HG03095 (cell line): ENCODE data around the gene MEIS2.

ENCODE experiments used
- ATAC-seq: cut with Tn5 transposase; IDR thresholded peaks from one replicate; pipeline ENCODE4 v1.9.1; 2021; ENCODE audit warnings: moderate library complexity; ENCODE audit not compliant: unreplicated experiment

Gene MEIS2

DNA sequence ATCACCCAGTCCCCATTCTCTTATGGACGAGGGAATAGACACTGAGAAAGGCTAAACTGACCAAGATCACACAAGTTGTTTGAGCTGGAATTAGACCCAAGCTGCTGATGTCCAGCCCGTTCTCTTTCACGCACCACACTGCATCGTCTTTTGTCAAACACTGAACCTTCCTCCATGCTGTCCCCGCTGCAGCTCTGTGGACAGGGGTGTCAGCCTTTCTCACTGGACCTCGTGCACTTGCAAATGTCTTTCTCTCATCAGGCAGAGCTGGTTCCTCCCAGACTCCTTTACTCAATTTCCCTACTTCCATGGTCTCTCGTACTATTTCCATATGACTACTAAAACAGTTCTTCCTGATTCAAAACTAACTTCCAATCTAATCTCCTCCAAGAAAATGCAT is 161.6 kb downstream of the MEIS2 start:
- ATAC-seq, result no peak

DNA sequence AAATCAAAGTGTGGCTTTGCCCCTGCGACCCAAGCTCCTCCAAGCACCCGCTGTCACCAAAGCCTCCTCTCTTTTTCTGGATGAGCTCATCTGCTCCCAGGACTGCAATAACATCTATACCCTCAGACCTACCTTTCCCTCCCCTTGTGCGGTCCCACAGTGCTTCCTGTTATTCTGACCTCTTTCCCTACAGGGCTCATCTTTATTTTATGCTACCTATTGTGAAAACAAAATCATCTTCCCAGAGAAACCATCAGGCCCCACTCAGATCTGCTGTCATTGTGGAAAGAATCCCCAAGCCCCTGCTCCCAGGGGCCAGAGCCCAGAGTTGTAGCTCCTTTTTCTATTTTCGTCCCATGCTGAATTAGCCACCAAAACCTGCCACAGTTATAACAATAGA is 162.2 kb downstream of the MEIS2 start:
- no peak for ATAC-seq

DNA sequence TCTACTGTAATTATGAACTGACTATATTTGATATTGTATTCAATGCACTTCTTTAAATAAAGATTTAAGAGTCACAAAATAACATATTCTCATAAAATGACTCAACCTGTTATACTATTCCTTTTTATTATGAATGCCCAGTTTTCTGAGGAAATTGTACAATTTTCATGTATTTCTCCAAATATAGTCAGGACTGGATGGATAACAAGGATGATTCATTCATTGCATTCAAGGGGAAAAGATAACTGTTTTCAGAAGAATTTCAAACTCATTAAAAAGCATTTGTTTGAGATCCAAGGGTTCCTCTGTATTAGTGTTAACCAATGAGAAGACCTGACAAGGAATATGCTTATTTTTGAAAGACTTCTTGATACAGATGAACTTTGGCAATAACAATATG is 163.7 kb downstream of the MEIS2 start:
- ATAC-seq, result no peak

DNA sequence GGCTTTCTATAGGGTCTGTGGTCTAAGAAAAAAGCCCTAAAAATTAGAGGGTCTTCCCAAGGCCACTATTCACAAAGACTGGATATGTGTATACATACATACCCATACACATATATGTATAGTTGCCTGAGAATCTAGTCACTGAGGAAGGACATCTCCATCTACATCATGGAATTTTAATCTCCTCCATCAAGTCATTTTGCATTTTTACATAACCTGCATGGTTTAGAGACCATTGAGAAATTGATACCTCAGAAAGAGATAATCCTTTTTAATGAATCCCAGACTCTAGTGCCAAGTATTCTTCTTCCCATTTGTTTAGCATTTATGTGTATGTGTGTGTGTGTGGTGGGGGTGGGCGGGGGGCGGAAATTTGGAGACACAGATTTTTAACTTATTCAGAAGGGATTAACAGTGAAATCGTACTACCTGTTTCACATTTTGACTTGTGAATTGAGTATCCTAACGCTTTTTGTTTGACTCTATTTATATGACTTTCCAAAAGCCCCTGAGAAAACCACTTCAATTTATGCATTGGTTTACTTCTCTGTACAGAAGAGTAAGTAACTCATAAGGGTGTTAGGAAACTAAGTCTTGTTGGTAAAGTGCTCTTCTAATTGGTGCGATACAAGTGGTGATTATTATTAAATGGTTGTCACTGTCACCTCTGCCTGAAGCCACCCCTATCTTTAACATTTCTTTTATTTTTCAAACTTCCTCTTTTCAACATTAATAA is 166.9 kb downstream of the MEIS2 start:
- ATAC-seq, result no peak

DNA sequence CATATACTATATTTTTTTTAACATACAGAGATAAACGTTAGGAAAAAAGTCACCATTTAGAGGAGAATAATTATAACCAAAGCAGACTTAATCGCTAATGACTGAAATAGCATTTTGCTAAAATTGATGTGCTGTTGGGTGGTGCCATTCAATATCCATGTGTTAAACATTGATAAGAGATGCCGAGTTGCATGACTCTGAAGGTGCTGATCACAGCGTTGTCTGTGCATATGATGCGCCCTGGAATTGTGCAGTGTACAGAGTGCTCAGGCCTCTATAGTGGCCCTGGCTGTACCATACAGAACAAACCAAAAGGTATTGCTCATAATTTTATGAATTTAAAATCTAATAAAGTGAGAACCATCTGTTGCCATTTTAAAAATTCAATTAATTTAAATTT is 168.3 kb downstream of the MEIS2 start:
- ATAC-seq, result no peak

DNA sequence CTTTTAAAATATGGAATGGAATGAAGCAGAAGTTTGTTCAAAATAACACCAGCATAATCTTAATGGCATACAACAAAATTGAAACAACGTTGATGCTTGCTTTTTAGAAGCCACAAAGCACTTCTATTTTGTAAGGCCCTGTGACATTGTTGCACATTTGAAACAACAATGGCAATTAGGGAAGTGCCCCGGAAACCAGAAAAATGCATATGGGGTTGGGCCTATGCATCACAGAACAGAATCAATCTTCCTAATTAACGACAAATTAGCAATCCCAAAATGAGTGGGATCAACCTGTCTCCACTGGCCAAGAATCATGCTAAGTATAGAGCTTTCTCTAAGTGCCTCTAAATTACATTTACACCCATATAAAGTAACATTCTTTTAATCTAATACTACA is 168.9 kb downstream of the MEIS2 start:
- no peak for ATAC-seq

DNA sequence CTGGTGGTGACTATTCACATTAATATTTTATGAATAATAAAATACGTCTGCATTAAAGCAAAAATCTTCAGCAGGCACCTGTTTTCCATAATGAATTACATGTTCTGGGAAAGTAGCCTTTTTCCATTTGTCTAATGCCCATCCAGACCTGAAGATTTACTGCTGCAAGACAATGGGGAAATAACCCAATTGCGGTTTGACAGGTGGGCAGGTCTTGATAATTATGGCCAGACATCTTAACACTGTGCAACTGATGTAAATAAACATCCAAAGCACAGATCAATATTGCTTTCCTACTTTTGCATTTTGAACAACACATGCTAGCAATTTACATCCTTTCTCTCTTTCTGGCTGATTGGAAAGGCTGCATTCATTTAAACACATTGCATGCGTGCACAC is 173.9 kb downstream of the MEIS2 start:
- ATAC-seq, result no peak

DNA sequence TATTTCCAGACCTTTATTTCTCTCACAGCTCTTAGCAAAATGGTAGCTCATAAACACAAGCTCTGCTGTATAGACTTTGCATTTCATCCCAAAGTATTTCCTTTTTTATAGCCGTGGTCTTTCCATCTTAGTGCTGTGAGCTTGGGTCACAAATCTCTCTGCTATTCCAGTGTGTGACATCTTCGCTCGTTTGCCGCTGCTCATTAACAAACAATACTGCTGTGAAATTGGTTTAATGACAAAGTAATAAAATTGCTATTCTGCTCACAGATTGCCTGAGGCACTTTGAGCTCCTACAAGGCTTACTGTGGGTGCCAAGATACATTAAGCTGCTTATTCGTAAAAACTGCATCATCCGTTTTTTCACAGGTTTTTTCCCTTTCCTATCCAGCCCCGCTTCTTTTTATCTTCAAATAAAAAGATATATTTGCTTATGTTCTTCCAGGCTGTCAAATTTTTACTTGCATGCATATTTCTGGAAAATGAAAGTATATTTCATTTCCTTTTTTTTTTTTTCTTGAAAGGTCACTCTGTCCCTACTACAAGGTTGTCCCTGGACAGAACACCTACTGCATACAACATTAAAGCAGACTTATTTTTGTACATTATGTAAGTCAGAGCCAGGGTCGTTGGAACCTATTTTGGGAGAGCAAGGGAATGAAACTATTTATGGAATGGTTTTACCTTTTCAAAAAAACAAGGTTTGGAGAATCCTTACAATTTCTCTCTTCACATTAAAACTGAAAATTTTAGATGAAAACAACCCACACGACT is 174.5 kb downstream of the MEIS2 start:
- ATAC-seq, result no peak

DNA sequence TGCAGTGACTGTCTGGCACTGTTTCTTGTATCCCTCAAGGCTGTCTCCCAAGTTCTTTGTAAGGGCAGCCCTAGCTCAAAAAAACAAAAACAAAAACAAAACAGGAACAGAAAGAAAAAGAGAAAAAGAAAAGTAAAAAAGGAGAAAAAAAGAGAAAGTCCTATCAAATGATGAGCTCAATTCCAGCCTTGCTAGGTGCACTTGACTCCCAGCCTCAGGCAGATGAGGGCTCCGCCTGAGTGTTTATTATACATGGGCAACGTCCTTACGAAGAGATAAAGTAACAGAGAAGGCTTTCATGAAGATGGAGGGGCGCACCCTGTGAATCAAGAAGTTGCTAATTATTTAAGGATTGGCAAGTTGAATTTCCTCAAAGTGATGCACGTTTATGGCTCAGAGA is 175.3 kb downstream of the MEIS2 start:
- ATAC-seq, result no peak

DNA sequence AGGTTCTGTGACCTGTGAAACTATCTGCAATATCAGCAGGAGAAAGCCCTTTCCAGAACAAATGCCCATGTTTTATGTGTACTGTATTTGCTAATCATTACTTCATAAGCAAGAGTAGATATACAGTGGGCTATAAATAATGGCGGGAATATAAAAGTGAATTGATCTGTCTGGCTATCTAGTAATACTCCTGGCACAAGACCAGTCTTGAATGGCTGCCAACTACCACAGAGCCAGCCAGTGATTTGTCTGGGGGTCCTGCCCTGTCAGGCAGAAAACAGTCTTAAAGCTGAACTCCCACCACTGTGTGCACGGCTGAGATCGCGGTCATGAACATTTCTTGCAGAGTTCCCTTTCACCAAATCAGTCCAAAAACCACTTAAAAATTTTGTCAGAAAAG is 176.3 kb downstream of the MEIS2 start:
- ATAC-seq, result no peak

DNA sequence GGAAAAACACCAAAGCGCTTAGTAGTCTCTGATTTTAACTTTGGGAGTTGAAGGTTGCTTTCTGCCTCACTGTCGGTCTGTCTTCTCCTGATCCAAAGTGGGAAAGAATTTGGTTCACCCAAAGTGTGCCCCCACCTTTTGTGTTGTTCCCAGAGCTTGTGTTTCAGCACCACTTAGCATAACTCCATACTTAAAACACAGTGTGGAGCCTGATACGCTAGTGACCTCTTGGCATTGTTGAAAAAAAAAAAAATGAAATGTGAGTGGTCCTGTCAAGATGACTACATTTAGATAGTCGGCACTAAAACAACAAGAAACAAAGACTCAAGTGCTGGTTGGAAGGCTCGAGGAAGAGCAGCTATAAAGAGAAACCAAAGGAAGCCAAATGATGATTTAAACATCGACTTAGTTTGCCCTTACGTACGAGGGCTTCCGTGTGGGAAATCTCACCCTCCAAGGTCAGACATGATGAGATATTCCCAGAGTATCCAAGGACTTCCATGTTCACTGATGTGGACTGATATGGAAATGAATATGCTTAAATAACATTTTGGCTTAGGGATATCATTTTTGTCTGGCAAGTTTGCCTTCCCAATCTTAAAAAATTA is 178.8 kb downstream of the MEIS2 start:
- no peak for ATAC-seq

DNA sequence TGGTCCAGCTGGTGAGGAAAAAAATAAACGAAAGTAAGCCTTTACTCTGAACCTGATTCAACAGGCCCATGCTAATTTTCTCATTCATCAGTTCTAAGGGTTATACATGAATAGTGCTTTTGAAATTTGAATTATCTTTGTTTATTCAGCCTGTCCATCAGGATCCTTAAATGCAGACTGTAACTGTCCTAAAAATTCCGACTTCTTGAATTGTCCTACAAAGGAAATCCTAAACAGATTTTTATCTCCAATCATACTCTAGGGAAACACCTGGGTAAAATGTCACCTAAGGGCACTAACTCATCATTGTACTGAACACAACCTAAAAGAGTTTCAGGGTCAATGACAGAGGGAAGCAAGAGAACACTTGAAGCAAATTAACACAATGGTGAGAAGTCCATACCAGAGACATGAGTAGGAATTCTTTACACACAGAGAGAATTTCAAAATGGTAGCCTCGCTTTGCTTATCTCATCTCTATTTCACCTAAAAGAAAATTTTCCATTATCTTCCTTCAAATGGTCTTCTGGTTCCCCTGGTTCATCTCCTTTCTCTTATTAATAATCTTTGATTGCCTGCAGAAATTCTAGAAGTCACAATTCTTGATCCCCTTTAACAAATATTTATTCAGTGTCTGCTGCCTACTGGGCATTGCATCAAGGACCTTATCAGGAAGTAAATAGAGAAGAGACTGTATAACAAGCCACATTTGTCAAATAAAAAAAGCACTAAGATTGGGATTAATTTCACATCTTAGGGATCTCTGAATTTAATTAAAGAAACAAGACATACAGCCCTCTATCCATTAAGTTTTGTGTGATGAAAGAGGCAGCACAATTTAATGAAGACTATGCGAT is 182.7 kb downstream of the MEIS2 start:
- no peak for ATAC-seq

DNA sequence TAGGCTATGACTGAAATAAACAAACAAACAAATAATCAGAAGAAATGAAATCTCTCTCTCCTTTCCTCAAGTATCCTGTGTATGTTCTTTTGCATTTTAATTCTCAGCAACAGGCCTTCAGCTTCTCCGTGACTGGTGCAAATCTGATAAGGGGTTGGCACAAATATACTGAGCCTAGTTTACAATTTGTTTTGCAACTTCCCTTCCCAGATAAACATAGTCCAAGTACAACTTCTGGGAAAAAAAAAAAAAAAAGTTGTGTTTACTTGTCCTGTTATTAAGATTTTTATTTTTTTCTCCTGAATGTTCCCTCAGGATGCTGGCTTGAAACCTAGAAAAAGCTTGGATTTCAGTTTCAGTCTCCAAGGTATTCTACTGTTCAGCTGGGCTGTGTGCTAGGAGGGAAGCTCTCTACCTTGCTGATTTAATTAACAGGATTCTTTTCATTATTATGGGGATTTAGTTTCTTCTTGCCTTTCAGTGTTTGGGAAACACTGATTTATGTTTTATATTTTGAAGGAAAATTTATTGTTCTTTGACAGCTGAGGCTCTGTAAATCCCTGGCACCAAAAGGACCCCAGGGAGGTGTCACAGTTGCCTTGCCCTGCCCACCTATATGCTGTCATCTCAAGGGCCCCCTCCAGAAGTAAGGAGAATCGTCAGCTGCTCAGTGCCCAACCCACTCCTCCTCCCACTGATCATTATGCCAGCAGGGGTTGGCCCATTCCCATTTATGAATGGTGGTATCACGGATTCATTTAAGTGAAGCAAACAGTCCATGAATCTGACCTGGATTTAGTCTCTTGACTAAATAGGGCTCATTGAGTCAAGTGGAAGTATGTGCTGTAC is 185.2 kb downstream of the MEIS2 start:
- no peak for ATAC-seq

DNA sequence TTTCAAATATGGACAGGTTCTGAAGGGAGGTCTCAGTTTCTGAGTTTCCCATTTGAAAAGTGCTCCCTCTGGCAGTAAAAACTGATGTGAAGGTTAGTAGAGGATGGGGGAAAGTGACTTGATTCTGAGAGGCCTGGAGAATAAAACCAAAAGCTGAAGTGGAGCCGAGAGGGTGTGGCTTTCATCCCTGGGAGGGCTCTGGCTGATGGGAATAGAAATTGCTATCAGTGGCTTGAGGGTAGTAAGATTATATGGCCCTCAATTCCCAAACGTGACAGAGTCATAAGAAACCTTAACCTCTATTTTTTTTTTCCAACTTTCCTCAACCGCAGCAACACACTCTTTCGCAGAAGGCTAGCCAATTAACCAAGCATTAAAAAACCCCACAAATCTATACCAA is 185.9 kb downstream of the MEIS2 start:
- no peak for ATAC-seq

DNA sequence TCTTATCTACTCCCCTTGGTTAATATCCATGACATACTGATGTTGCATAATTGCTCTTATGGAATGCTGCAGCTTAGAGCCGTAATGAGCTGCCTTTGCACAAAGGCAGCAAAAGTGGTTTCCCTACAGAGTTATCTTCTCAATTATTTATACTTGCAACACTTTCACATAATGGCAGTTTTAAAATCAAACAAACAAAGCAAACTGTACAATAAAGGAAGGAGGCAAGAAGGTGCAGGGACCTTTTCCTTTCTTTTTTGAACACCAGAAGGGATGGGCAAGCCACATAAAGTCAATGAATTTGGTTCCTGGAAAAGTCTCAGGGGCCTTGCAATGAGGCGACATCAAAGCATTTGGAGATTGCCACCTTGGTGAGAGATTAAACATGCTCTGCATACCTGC is 188.0 kb downstream of the MEIS2 start:
- no peak for ATAC-seq

DNA sequence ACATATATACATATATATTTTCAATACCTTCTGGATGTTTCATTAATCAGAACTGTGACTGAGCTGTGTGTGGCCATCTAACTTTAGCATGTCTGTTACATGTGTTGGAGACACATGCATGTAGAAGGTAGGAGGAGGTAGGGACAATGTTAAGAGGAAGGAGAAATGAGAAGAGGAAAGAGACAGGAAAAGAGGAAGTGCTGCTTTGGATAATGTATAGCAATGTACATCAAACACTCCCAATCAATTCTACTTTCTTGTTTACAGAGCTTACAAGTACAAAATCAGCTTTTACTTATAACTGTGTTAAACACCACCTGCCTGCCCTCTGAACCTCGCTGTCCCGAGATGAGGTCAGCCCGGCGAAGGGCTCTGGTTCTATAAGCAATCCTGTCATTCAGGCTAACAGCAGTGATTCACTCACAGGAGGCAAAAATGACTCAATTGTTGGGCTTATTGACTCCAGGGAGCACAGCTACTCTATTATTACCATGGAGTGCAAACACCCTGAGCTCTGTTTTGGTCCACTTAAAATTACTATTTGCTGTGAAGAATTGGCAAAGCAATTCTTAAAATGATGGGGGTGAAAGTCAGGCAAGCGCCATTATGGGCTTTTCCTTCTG is 188.9 kb downstream of the MEIS2 start:
- no peak for ATAC-seq

DNA sequence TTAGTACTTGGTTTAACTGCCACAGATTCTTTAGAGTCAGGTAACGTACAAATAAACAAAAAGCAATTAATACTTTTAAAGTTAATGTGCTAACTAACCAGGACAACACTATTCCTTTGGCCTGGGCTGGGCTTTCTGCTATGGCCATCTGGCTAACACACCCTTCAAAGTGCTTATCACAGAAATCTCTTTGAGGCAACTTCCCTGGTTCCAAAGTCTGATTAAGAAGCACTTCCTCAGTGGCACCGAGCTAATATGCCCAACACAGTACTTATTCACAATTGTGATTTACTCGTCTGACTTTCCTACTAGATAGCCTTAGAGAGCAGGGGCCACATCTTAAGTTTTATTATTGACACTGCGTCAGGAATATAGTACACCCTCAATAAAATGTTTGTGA is 191.4 kb downstream of the MEIS2 start:
- no peak for ATAC-seq

DNA sequence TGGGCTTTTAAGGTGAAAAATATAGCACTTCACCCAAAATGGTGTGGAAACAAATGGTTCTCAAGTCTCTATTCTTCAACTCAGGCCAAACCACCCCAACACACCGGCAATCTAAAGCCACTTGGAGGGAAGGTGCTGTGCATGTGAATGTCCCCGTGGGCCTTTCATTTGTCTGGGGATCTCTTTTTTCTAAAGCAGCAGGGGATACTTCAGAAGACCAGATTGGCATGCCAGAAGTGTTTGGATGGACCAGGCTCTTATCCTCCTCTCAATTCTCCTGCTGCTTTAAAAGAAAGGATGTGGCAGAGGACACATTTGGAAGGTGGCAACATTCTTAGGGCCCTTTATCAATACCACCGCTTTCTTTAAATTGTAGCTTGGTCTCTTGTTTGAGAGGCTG is 193.1 kb downstream of the MEIS2 start:
- ATAC-seq, result no peak

DNA sequence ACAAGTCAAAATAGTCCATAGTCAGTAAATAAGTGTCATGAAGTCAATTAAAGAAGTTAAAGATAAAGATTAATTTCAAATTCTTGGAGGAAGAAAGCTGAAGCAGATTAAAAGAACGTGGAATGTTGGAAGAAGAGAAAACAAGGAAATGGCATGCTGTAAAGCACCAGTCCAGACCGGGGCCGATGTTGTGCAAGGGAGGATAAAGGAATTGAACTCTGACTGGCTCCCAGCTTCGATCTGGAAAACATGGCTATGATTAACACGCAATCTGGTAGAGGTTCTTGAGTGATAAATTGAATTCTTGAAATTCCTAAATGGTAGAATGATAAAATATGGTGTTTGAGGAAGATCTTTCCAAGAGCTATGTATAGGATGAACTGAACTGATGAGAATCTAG is 194.4 kb downstream of the MEIS2 start:
- no peak for ATAC-seq

DNA sequence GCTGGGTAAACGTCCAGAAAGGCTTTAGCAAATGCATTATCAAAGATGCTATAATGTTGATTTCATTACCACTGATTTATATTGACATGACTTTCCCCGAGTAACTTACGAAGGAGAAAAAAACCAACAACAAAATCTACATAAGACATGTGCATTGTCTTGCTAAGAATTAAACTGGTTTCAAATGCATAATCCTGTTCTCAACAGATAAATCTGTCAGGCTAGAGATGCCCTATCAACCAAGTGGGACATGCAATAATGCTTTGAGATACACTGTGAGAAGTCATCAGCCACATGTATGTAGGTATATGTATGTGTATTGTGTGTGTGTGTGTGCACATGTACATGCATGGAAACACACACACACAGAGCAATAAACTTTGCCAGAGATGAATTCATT is 195.6 kb downstream of the MEIS2 start:
- no peak for ATAC-seq
